Stromal cell of bone marrow (primary cell): ENCODE data around the gene NRAS.
A peak's percentile ranks its signal among the peaks of the same experiment; 100 is the strongest.

Experiments used
- DNase-seq: peaks from one replicate; pipeline ENCODE4 v3.0.0-alpha.2; 2012; ENCODE audit warnings: low read depth

The NRAS gene

GRCh38 chr1:114676115-114676514 is 40.5 kb downstream of the NRAS start:
- no peak for DNase-seq

GRCh38 chr1:114671939-114672275 is 44.7 kb downstream of the NRAS start:
- no peak for DNase-seq

- no peak for DNase-seq
These were observed 45.3 kb downstream of the NRAS start for GRCh38 chr1:114671011-114671938.

GRCh38 chr1:114670083-114671010 is 46.2 kb downstream of the NRAS start:
- DNase-seq: peak; percentile 83

GRCh38 chr1:114669562-114670082 is 46.9 kb downstream of the NRAS start, which contains the start of gene DENND2C:
Gene DENND2C (minus strand): TSS chr1:114670049. CDS start chr1:114625984, 44,065 bp downstream.
- no peak for DNase-seq

- DNase-seq: peak; percentile 26
These were observed 47.6 kb downstream of the NRAS start for GRCh38 chr1:114668784-114669561.

- DNase-seq: no peak
These were observed 48.2 kb downstream of the NRAS start for GRCh38 chr1:114668373-114668772.

- DNase-seq: no peak
These were observed 49.6 kb downstream of the NRAS start for GRCh38 chr1:114666954-114667353.

- DNase-seq: no peak
These were observed 56.3 kb downstream of the NRAS start for GRCh38 chr1:114660238-114660637.
